Activated naive CD8-positive, alpha-beta T cell (primary cell): ENCODE results near the gene TMA16.

Experiments used
- H3K27ac Mint-ChIP-seq: one replicate; pipeline ENCODE4 v1.8.0; 2021; ENCODE audit warnings: mixed read lengths
- H3K27me3 Mint-ChIP-seq: one replicate; pipeline ENCODE4 v1.8.0; 2021; ENCODE audit warnings: mixed read lengths
- H3K36me3 Mint-ChIP-seq: one replicate; pipeline ENCODE4 v1.8.0; 2021; ENCODE audit warnings: mixed read lengths
- H3K4me1 Mint-ChIP-seq: one replicate; pipeline ENCODE4 v1.8.0; 2021; ENCODE audit warnings: low read depth, mixed read lengths
- H3K4me3 Mint-ChIP-seq: one replicate; pipeline ENCODE4 v1.8.0; 2021; ENCODE audit warnings: mild to moderate bottlenecking, mixed read lengths
- H3K9me3 Mint-ChIP-seq: one replicate; pipeline ENCODE4 v1.8.0; 2021; ENCODE audit warnings: low read depth, mixed read lengths

TMA16 gene

DNA sequence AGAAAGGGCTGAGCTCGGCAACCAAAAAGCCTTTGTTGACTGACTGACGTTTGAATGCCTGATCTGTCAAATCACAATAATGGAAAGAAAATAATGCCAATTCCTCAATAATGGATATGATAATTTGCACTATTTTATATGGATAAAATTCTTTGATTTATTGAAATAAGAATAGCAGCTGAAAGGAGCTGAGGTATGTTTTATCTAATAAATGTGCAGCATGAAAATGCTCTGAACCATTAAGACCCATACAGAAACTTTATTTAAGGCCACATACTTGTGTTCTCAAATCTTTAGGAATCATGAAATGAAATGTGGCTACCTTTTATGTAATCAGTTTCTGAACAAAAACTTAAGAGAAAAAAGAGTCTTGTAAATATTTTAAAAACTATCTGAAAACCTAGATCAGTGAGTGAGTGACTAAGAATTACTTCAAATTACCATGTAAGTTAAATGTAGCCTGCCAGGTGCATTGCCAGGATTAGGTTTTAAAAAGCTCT lies 69.8 kb downstream of the TMA16 start:
- no peak overlapping the region for H3K4me3 Mint-ChIP-seq
- no peak overlapping the region for H3K27ac Mint-ChIP-seq

DNA sequence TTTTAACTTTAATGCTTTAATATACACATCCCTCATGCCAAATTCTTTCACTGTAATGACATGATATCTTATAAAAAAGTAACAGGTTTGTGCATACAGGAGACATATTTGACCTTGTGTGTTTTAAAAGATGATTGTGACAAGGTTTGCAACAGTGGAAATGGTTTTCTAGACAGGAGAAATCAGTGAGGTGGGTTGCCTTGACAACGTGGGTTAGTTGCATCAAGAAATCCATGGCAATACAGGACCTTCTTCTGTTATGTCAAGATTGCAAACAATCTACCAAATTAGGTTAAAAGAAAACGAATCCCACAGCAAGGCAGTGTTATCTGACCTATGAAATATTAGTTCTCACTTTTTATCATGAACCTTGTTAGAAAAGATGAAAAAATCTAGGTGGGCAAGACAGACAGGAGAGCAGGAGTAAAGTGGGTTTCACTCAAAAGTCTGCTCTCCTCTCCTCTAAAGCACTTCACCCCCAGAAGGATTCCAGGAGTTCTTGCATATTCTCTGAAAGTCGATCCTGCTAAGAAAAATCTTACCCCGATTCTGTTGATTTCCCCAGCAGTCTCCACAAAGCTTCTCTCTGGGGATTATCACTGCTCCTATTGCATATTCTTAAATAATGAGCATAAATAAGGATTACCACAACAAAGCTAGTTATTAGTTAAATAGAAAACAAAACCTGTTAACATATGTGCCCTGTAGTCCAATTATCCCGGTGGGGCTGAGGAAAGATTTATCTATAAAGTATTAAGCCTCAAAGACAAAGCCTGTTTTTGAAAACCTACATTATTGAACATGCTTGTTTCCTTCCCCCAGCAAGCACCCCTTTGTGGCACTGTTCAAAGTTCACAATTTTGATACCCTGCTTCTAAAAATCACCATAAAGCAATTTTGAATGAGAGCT lies 71.0 kb downstream of the TMA16 start:
- no peak overlapping the region for H3K27ac Mint-ChIP-seq
- H3K4me1 Mint-ChIP-seq, result peaks cover 4% of the 10 kb centered on the region
- peaks cover 6% of the 10 kb centered on the region for H3K36me3 Mint-ChIP-seq
- no peak overlapping the region for H3K4me3 Mint-ChIP-seq
- no peaks in the 10 kb centered on the region for H3K27me3 Mint-ChIP-seq
- H3K9me3 Mint-ChIP-seq, result no peaks in the 10 kb centered on the region

More for the DNA sequence above, 69.8 kb downstream of the TMA16 start:
- Mint-ChIP-seq H3K27me3 (no peaks in the 10 kb centered on the region), H3K36me3 (peaks cover 8% of the 10 kb centered on the region), H3K9me3 (no peaks in the 10 kb centered on the region), H3K4me1 (peaks cover 8% of the 10 kb centered on the region)

DNA sequence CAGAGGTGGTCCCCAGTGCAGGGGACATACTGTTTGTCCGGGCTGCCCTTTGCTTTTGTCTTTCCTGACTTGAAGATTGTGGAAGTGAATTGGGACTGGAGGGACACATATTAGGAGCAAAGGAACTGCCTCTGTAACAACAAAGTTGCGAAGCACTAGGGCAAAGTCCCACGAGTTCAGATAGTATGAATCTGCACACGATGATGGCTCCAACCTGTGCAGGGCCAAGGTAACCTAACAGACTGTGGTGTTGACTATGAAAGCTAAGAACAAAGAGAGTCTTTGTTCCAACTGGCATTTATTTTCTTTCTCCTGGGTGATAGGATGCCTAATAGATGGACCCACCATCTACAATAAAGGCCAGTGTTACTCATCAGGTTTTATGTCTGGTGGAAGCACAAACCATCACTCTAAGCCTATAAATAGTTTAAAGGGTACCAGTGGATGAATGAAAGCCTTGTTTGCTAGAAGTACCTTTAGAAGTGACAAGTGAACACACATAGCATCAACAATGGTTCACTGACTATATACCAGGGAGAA lies 71.8 kb downstream of the TMA16 start:
- H3K4me3 Mint-ChIP-seq, result no peak overlapping the region
- H3K36me3 Mint-ChIP-seq, result peaks cover 6% of the 10 kb centered on the region
- no peaks in the 10 kb centered on the region for H3K27me3 Mint-ChIP-seq
- peaks cover 4% of the 10 kb centered on the region for H3K4me1 Mint-ChIP-seq
- H3K9me3 Mint-ChIP-seq, result no peaks in the 10 kb centered on the region
- no peak overlapping the region for H3K27ac Mint-ChIP-seq

DNA sequence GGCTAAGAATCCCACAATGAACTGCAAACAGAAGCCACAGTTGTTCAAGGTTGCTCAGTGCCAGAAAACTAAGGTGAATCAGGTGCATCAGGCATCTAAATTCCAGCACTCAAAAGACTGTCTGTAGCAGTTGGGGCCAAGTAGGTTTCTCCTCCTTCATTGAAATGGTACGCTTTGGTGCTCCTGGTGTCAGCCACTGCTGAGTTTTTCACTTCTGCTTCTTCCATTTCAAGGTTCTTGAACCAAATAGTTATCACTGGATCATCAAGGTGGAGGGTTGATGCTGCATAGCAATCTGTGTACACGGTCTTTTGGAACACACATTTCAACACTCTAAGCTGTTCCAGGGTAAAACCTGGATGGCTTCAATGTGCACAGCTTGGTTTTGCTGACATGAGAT lies 74.4 kb downstream of the TMA16 start:
- H3K4me3 Mint-ChIP-seq, result no peak overlapping the region
- H3K9me3 Mint-ChIP-seq, result no peaks in the 10 kb centered on the region
- H3K27ac Mint-ChIP-seq, result no peak overlapping the region
- H3K4me1 Mint-ChIP-seq, result peaks cover 4% of the 10 kb centered on the region
- no peaks in the 10 kb centered on the region for H3K27me3 Mint-ChIP-seq
- H3K36me3 Mint-ChIP-seq, result peaks cover 4% of the 10 kb centered on the region
